ENCODE data around the gene TOP1.

The TOP1 gene

GRCh38 chr20:41058674-41059635 lies 30.3 kb downstream of the TOP1 start:
- no peak for DNase-seq

DNA sequence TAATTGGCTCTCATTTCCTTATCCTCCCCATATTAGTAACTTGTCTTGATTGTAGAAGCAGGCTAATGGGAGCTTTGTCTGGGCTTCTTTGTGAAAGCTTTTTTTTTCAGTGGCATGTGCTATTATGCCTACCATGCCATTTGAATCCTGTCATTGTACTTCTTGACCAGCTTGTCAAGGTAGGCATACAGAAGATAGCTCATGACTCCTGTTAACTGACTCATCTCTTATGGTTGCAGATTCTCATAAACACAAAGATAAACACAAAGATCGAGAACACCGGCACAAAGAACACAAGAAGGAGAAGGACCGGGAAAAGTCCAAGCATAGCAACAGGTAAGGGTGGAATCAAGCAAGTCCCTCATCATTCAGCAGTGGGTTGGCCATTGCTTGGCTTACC lies 32.5 kb downstream of the TOP1 start:
- no peak for DNase-seq

GRCh38 chr20:41063442-41063841 lies 34.8 kb downstream of the TOP1 start:
- no peak for DNase-seq

- DNase-seq, result no peak
Observed at GRCh38 chr20:41064377-41064776, 35.8 kb downstream of the TOP1 start.

GRCh38 chr20:41065716-41066115 lies 37.1 kb downstream of the TOP1 start:
- no peak for DNase-seq

DNA sequence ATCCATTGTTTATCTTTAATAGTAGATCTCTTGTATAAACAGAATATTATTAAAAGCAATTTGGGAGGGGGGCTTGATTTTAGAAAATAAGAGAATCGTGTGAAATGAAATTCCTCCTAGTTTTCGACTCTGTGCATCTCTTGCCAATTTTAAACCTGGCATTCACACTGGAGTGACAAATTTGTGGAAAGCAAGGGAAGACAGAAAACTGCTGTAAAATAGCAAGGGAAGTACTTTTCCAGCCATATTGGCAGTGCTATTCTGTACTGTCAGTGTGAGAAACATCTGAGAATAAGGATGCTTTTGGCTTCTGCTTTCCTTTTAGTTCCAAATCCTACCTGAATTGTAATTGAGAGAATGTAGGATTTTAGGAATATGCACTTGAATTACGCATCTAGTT lies 40.2 kb downstream of the TOP1 start:
- no peak for DNase-seq

DNA sequence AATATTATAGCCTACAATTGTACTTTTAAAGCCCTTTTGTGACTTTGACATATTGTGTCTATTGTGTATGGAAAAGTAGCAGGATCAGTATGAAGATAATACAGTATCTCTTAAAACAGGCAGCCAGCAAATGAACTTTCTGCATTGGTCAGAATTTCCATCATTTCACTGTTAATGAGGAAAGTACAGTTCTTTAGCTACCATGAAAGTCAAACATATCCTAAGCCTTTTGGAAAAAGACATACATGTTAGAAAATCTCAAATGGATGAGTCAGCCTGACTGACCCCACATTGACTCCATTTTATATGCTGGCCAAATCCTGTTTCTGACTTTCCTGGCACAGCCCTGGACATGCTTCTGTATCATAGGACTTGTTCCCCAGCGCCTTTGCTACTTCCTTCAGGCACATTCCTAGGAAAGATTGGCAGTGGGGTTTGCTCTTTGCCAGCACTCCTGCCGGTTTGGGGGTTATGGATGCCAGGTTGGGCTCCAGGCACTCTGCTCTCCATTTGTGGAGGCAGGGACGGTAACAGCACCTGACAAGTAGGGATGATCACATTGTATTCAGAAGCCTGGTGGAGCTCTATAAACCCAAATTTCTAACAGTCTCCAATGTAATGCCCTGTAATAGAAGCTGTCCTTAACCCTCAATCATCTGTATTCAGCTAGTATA lies 43.7 kb downstream of the TOP1 start:
- no peak for DNase-seq

DNA sequence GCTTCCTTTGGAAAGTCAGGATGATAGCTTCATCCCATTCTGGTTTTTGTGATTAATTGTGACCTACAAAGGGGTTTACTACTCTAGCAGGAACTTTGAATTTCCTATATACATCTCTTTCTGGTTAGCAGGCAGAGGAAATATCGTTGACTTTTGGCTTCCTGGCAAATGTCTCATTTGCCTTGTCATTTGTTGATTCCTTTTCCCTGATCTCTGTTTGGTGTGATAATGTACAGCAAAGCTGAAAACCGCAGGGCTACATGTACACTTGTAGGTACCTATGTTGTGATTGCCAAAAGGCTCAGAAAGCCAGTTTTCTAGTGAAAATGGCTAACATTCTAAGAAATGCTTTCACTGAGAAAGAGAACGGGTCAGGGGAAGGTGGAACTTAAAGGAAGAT lies 44.3 kb downstream of the TOP1 start:
- no peak for DNase-seq

DNA sequence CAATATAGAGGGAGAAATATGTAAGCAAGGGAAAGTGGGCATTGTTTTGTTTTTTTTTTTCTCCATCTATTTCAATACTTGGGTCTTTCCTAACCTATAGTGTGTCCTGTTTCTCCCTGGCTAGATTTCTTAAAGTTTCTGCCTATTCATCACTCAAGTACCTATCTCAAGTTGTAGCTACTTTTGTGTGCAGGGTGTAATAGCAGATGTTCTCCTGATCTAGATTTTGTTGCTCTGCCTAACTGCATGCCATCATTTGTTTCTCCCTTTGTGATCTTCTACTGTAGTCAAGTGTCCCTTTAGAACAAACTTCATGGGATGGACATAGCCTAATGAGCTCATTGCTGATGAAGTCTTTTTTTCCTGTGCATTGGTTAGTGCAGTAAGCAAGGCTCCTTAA lies 45.8 kb downstream of the TOP1 start:
- DNase-seq, result no peak

- no peak for DNase-seq
Observed at GRCh38 chr20:41076776-41077175, 48.2 kb downstream of the TOP1 start.

- peak; percentile 26 to 70 for DNase-seq
Observed at GRCh38 chr20:41078329-41078728, 49.7 kb downstream of the TOP1 start.

- no peak for DNase-seq
Observed at GRCh38 chr20:41079066-41079465, 50.4 kb downstream of the TOP1 start.

GRCh38 chr20:41080866-41081265 lies 52.2 kb downstream of the TOP1 start:
- DNase-seq, result no peak

- no peak for DNase-seq
Observed at GRCh38 chr20:41081276-41081814, 52.7 kb downstream of the TOP1 start.

DNA sequence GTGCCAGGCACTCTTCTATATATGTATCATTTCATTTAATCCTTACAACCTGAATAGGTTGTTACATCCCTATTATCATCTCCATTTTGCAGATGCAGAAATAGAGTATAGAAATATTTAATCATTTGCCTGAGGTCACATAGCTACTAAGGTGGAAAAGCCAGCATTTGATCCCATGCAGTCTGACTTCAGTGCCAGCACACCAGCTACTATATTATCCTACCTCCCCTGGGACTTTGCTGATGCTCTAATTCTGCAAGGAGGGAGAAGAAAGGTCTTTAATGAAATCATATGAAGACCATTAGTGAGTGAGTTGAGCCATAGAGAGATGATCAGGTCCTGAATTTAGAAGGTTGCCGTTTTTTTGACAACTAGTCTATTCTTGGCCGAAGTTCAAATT lies 53.7 kb downstream of the TOP1 start:
- no peak for DNase-seq

- no peak for DNase-seq
Observed at GRCh38 chr20:41085606-41086005, 57.0 kb downstream of the TOP1 start.

GRCh38 chr20:41086402-41087324 lies 58.0 kb downstream of the TOP1 start:
- DNase-seq, result peak in 1 of 2 experiments; percentile 21

GRCh38 chr20:41087325-41087685 lies 58.7 kb downstream of the TOP1 start:
- DNase-seq, result no peak

- DNase-seq, result no peak
Observed at GRCh38 chr20:41087777-41088176, 59.2 kb downstream of the TOP1 start.

DNA sequence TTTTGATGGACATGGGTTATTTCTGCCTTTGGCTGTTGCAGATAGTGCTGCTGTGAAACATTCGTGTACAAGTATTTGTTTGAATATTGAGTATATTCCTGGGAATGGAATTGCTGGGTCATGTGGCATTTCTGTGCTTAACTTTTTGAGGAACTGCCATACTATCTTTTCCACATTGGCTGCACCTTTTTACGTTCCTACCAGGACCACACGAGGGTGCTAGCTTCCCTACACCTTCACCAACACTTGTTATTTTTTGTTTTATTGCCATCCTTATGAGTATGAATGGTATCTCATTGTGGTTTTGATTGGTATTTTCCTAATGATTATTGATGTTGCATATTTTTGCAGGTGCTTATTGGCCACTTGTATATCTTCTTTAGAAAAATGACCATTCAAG lies 60.9 kb downstream of the TOP1 start:
- peak; percentile 29 to 36 for DNase-seq

- no peak for DNase-seq
Observed at GRCh38 chr20:41091927-41092326, 63.3 kb downstream of the TOP1 start.

DNA sequence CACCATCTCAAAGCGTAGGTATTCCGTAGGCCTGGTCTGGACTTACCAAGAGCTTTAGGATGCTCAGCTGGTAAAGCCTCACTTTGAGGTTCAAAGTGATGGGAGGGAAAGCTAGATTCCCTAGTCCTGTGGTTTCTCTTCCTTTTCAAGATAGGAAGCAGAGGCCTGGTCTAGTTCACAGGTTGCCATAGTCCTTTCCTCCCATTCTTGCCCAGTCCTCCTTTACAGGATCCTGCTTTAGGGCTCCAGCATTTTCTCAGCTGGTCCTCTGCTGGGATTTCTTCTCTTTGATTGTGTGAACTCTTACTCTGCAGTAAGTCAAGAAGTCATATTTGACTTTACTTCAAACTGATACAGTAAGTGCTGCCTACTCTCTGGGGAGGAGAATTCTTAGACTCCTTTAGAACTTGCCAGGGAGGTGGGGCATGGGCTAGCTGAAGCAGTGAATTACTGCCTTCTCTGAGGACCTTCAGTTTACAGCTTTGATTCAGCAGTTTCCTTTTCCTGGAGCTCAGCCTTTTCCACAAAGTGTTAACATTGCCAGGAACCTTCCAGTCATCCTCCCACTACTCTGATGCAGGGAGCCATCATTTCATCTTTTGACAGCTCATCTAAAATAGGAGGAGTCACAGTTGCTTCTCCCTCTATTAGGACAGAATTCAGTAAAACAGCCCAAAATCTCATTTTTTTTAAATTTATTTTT lies 65.9 kb downstream of the TOP1 start:
- no peak for DNase-seq
